NCI-H146 treated with DMSO at 0.1 percent for 48 hours (cell line): Measurements from ENCODE around the gene LRRC52.

Source experiments
- DNase-seq: peaks from one replicate; lab custom pipeline; 2025; ENCODE audit not compliant: unreplicated experiment; lab: John Stamatoyannopoulos, UW

LRRC52 gene, protein sequence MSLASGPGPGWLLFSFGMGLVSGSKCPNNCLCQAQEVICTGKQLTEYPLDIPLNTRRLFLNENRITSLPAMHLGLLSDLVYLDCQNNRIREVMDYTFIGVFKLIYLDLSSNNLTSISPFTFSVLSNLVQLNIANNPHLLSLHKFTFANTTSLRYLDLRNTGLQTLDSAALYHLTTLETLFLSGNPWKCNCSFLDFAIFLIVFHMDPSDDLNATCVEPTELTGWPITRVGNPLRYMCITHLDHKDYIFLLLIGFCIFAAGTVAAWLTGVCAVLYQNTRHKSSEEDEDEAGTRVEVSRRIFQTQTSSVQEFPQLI

GRCh38 chr1:165543532-165544438, at the start of gene LRRC52:
LRRC52 (plus strand) TSS chr1:165544000; CDS start chr1:165544297, 297 bp downstream.
- DNase-seq, result no peak

DNA sequence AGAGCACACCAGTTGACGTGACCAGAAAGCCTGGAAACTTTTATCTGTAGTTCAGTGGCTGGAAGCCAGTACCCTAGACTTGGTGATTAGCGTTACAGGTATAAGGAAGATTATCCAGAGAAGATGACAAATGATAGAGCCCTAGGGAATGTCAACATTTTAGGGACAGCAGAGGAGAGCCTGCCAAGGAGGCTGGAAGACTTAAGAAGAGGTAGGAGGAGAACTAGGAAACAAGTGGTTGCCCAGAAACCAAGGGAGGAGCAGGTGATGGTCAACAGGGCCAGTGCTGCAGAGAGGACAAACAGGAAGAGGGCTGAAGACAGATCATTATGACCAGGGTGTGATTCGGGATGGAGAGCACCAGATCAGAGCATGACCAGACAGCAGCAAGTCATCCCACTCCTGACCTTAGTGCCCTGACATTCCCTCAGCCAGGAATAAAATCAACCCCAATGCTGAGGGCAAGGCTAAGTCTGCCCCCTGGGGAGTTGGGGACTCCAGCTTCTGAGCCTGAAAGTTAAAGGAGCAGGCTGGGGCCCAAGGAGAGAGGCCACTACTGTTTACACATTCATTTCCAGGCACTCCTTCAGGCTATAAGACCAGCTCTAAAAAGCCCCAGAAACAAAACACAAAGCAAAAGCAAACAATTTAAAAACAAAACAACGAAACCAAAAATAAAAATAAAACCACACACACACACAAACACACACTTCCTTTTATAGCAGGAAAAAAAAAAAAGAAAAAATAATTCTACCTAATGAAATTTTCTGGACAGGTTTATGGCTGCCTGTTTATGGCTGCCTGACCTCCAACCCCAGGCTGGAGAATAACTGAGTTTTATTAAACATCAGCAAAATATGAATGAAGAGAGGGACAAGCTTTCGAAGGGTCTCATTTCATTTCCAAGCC, 48.6 kb upstream of the LRRC52 start:
- no peak for DNase-seq

DNA sequence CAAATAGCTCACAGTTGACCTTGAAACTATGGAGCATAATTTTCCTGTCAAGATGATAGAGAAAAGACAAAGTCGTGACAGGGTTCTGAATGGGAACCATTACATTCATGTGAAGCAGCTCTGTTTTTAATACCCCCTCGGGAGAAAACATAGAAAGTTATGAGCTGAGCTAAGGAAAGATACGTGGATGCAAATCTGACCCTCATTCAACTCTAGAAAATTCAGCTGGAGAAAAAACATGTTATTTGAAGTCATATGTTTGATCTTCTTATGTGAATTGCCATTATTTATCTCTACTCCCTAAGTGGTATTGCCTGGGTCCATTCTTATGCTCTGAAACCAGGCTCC, 48.0 kb upstream of the LRRC52 start:
- no peak for DNase-seq

DNA sequence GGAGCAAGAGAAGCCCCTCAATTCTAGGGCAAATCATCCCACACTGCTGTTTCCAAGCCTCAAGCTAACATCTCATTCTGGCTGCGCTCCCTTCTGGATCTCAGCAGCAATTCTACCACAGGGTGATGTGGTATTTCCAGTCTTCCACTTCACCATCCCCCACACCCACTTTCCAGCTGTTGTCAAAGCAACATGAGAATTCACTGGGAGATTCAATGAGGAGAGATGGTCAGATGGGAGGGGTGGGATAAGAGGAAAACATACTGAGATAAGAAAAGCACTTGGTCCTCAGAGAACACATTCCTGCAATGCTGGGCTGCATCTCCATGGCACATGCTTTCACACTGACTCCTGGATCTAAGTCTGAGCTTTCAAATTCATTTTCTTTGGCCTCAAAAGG, 47.3 kb upstream of the LRRC52 start:
- DNase-seq, result no peak

DNA sequence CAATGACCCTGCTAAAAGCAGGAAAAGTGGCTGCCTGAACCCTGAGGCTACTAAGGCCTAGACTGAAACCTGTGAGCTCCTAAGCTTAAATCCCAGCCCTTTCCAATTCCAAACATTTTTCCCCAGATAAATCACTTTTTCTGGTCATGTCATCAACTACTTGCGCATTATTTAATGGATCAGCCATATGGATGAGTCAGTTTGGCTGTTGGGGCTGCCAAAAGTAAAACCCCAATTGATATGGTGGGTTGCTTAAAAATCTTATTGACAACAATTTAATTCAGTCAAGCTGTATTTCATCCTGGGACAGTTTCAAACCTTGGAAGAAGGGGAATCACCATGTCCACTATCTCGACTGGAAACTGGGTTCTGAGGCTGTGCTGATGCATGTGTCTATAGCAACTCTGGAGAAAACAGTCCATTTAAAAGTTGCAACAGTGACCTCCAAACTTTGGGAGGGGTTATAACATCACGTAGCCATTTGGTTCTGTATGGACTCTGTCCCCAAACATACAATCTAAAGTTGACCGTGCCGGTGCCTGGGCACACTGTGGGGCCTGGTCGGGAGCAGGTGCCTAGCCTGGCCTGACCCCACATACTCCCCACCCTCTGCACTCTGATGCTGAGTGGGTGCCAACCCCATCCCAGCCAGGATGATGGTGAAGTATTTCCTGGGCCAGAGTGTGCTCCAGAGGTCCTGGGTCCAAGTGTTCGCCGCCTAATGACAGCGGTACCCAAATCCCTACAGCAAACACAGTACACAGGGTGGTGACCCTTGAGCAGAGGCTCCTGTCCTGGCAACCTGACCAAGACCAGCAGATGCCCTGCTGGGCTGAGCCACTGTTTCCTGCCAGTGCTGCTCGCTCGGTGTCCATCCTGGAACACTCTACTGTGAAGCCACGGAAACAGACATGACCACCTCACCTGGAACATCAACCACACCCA, 46.5 kb upstream of the LRRC52 start:
- no peak for DNase-seq

- DNase-seq, result no peak
Observed at GRCh38 chr1:165501330-165501969, 42.4 kb upstream of the LRRC52 start.

DNA sequence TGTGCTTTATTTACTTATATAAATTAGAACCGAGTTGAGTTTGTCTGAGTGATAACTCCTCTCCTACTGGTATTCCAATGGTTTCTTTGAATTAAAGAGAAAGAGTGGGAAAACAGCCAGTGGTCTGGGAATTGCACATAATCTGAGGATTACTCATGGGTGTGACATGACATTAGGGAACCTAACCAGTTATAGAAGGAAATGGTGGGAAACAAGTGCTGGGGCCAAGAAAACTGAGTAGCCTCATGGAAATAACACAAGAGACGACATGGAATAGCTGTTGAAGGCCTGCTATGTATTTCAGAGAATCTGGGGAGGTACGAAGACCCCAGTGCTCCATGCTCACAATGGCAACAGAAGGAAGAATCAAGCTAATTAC, 41.8 kb upstream of the LRRC52 start:
- no peak for DNase-seq

DNA sequence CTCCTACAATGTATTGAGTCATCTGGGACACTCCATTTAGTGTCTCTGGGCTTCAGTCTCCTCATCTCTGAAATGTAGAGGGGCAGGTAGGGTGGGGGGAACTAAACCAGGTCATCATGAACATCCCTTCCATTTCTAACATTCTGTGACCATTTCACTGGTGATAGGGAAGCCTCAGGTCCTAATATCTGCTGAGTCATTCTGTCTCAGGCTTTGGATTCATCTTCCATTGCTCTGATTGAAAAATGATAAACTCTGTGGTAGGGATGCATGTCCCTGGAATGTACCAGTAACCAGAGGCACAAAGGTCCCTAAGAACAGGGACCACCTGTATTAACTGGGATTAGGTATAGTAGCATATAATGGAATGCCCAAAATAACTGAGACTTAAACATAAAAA, 36.2 kb upstream of the LRRC52 start:
- no peak for DNase-seq

- DNase-seq, result no peak
Observed at GRCh38 chr1:165508291-165508690, 35.5 kb upstream of the LRRC52 start.

DNA sequence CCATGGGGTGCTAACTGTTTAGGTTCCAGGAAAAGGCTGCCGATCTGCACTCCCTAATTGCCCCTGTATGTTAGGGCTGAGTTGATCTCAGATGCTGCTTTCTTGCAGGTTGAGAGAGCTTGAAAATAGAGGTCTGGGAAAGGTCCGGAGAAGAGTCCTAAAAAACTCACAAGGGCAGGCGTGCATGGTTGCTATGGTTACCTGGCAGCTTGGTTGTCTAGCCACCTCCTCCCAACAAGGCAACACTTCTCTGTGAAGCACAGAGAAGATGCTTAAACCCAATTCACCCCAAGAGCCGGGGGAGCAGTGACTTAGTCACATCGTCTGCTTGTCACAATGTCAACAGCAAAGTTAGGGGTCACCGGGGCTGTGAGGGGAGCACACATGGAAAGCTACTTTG, 31.0 kb upstream of the LRRC52 start:
- no peak for DNase-seq

- no peak for DNase-seq
Observed at GRCh38 chr1:165516469-165516868, 27.3 kb upstream of the LRRC52 start.

DNA sequence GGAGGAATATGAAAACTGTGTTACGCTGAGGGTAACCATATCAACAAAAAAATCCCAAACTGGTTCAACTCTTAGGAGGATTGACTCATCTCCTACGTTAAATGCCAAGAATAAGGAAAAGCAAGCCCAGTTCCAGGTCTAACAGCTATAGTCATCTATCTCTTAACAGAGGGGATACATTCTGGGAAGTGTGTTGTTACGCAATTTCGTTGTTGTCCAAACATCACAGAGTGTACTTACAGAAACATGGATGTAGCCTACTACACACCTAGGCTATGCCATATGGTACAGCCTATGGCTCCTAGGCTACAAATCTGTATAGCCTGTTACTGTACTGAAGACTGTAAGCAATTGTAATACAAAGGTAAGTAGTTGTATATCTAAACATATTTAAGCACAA, 23.2 kb upstream of the LRRC52 start:
- DNase-seq, result no peak

GRCh38 chr1:165524639-165525285, 19.0 kb upstream of the LRRC52 start:
- no peak for DNase-seq

GRCh38 chr1:165525708-165526107, 18.1 kb upstream of the LRRC52 start:
- DNase-seq, result no peak

- DNase-seq, result no peak
Observed at GRCh38 chr1:165527251-165528007, 16.4 kb upstream of the LRRC52 start.

DNA sequence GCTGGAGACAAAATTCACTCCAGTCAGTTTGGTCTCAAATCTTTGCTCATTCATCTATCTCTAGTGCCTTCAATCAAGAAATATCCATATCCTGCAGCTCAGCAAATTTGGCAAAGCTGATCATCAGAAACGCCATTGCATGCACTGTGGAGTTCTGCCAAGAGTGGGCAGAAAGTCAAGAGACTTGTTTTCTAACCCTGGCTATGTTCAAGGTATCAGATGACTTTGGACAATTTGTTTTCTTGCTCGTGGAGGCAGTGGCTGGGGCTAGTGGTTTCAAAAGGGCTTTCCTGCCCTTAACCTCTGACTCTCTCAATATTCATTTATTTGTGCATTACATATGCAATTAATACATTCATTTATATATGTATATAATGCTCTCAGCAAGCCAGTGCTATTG, 12.8 kb upstream of the LRRC52 start:
- DNase-seq, result no peak

GRCh38 chr1:165532053-165532452, 11.7 kb upstream of the LRRC52 start:
- no peak for DNase-seq

DNA sequence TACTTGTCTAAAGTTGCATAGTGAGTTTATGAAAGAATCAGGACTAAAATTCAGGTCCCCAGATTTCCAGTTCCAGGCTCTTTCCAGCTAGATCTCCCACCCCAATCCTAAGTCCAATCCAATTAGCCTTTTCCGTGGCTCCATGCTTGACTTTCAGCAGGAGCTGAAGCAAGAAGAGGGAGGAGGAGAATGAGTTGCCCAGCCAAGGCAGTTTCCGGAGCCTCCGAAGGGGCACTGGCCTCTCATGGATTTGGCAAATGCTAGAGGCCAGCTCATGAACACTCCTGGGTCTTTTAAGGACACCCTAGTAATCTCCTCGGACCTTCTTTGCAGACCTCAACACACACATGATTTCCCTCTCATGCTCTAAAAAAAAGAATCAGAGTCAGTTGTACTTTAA, 10.5 kb upstream of the LRRC52 start:
- no peak for DNase-seq

DNA sequence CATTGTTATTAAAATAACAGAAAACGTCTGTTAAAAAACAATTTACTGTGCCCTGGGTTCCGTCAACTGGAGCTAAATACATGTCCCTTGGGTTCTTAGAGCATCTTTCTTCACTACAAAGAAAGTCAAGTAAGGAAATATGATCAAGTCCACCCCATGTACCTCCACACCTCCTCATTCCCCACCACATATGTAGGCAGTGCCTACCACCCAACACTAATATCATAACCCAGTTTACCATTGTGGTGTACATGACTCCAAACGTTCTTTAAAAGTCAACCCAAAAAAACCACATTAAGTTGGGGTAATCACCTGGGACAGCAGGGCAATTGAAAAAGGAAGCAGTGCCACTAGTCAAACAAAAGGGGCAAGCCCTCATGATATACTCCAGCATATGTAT, 7.8 kb upstream of the LRRC52 start:
- DNase-seq, result no peak
